T-cell (primary cell): ENCODE results near the gene CTDSPL. TPM values are rescaled to one million over a fixed set of nuclear protein-coding genes. Genes with fewer than 3 reads are reported as not detected.

ENCODE experiments used
- ATAC-seq, 4 experiments: fragments of 200-7000 bp in 3 of 4; fragments of 150-1000 bp in 1 of 4; cut with Tn5 transposase; replicated peaks in 1 of 4; 1 replicate in 3 of 4; 2 replicates in 1 of 4; pipeline ENCODE4 v1.10.0; 2021; ENCODE audit warnings: moderate library complexity in 3 of 4, mild to moderate bottlenecking in 2 of 4, moderate number of reproducible peaks in 1 of 4
- CTCF ChIA-PET, 2 donors: fragments of 300-600 bp; sonication (Branson Sonifier 250); formaldehyde crosslinking; loops; one replicate each; lab custom pipeline; 2022; ENCODE audit warnings: antibody characterized with exemption in 2 of 2; lab: Charles Lee
- POLR2A ChIA-PET, 2 donors: fragments of 300-600 bp; sonication (Branson Sonifier 250); formaldehyde crosslinking; loops; one replicate each; lab custom pipeline; 2022; ENCODE audit warnings: antibody characterized with exemption in 2 of 2; lab: Charles Lee
- DNase-seq, 35 experiments: peaks; one replicate each; pipeline versions ENCODE4 v3.0.0 to v3.0.0-alpha.2; 2013 to 2023
- H3K27ac ChIP-seq: one replicate; pipeline ENCODE4 v1.5.1; 2013; ENCODE audit warnings: low read length
- H3K27me3 ChIP-seq, 2 experiments: replicated peaks in 1 of 2; 1 replicate in 1 of 2; 2 replicates in 1 of 2; pipeline versions ENCODE4 v1.6.1 to v1.7.0; 2013; ENCODE audit warnings: low read length in 1 of 2, mixed read lengths in 1 of 2; ENCODE audit not compliant: control insufficient read depth in 2 of 2, insufficient read depth in 2 of 2; ENCODE audit errors: extremely low read depth in 1 of 2
- H3K36me3 ChIP-seq, 2 donors: 1 replicate in 1 of 2; 2 replicates in 1 of 2; pipeline versions ENCODE4 v1.6.1 to v1.7.0; 2013; ENCODE audit warnings: low read length in 1 of 2; ENCODE audit not compliant: control insufficient read depth in 2 of 2, insufficient read depth in 1 of 2; ENCODE audit errors: extremely low read depth in 1 of 2
- H3K4me1 ChIP-seq, 2 experiments: 1 replicate in 1 of 2; 2 replicates in 1 of 2; pipeline versions ENCODE4 v1.6.1 to v1.7.0; 2013; ENCODE audit warnings: low read length in 2 of 2, mixed read lengths in 1 of 2; ENCODE audit not compliant: insufficient read depth in 2 of 2, control insufficient read depth in 1 of 2; ENCODE audit errors: extremely low read depth in 1 of 2
- H3K4me3 ChIP-seq, 2 donors: 1 replicate in 1 of 2; 2 replicates in 1 of 2; pipeline versions ENCODE4 v1.5.1 to v1.7.0; 2013; ENCODE audit warnings: mild to moderate bottlenecking in 2 of 2, low read length in 1 of 2, moderate library complexity in 1 of 2; ENCODE audit not compliant: control insufficient read depth in 1 of 2; ENCODE audit errors: extremely low read depth in 1 of 2
- H3K9me3 ChIP-seq: 2 replicates; pipeline ENCODE4 v1.7.0; 2013
- H3K27ac Mint-ChIP-seq, 2 donors: one replicate each; pipeline ENCODE4 v1.8.0; 2020 to 2021; ENCODE audit warnings: mild to moderate bottlenecking in 2 of 2, mixed read lengths in 2 of 2
- H3K27me3 Mint-ChIP-seq, 2 donors: one replicate each; pipeline ENCODE4 v1.8.0; 2021 to 2022; ENCODE audit warnings: mixed read lengths in 2 of 2
- H3K36me3 Mint-ChIP-seq: one replicate; pipeline ENCODE4 v1.8.0; 2021; ENCODE audit warnings: mixed read lengths
- H3K4me1 Mint-ChIP-seq, 3 donors: one replicate each; pipeline ENCODE4 v1.8.0; 2020 to 2022; ENCODE audit warnings: mixed read lengths in 3 of 3, mild to moderate bottlenecking in 1 of 3
- H3K4me3 Mint-ChIP-seq, 3 donors: one replicate each; pipeline ENCODE4 v1.8.0; 2020 to 2022; ENCODE audit warnings: mild to moderate bottlenecking in 3 of 3, mixed read lengths in 3 of 3, moderate library complexity in 3 of 3
- H3K9me3 Mint-ChIP-seq, 3 donors: one replicate each; pipeline ENCODE4 v1.8.0; 2020 to 2022; ENCODE audit warnings: mixed read lengths in 3 of 3
- WGBS: methylation state at CpG from one replicate; pipeline ENCODE4 v1.1.5; 2013; ENCODE audit warnings: missing lambda C conversion rate; ENCODE audit not compliant: insufficient coverage; 5-methylcytosine and 5-hydroxymethylcytosine counted together
- total RNA-seq, 35 experiments: library from RNA in 6 of 35; stranded (reverse) in 6 of 35; fragments of 120-200 nt in 1 of 35; gene quantifications; one replicate each; pipeline versions ENCODE4 v1.2.1 to v1.2.4 and lab custom pipeline; 2013 to 2026

Gene CTDSPL
- total RNA-seq, 5 donors from 2014 or later (not counting 1 experiment from before 2014, with no cell fraction given), result 0.54 to 2.5 (median 2.0) TPM

DNA sequence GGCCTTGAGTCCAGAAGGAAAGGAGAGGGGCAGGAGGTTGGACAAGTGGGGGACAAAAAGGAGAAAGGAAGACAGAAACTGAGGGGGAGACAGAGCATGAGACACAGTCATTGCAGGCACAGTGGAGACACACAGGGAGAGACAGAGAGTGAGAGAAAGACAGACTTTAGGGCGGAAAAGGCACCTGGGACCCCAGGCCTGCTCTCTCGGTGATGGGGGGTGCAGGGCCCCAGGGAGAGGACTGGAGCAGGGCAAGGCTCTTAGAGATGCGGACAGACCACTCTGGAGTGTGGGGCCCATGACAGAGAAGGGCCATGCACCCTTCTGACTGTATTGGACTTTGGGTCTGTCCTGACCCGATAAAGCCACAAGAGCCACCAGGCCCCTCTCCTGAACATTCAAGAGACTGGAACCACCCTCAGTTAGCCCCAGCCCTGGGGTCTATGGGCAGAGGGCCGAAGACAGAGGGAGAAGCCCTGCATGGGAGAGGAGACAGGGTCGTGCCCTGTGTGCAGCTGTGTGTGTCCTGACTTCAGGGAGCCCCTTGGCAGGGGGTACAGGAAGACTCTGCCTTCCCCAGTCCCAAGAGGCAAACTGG, 155.3 kb downstream of the CTDSPL start:
- Histone ChIP-seq H3K4me1 (peaks cover 0 to 6% of the 10 kb centered on the region in 2 experiments), H3K27me3 (peaks cover 0 to 3% of the 10 kb centered on the region in 2 experiments), H3K9me3 (no peaks in the 10 kb centered on the region), H3K27ac (no peak overlapping the region), H3K36me3 (peaks cover 0 to 54% of the 10 kb centered on the region in 2 donors), H3K4me3 (no peak overlapping the region)
- POLR2A ChIA-PET, result no interaction called here
- CTCF ChIA-PET, result no interaction called here
- peak overlapping the region in 1 of 2 donors; percentile 6 for H3K27ac Mint-ChIP-seq
- peaks cover 5 to 12% (median 11%) of the 10 kb centered on the region in 3 donors for H3K4me1 Mint-ChIP-seq
- WGBS, result 100% methylated on average over 3 of the region's 6 CpGs
- H3K27me3 Mint-ChIP-seq, result no peaks in the 10 kb centered on the region
- H3K9me3 Mint-ChIP-seq, result no peaks in the 10 kb centered on the region
- ATAC-seq, result no peak
- H3K36me3 Mint-ChIP-seq, result peaks cover 60% of the 10 kb centered on the region
- DNase-seq, result no peak
- no peak overlapping the region for H3K4me3 Mint-ChIP-seq

DNA sequence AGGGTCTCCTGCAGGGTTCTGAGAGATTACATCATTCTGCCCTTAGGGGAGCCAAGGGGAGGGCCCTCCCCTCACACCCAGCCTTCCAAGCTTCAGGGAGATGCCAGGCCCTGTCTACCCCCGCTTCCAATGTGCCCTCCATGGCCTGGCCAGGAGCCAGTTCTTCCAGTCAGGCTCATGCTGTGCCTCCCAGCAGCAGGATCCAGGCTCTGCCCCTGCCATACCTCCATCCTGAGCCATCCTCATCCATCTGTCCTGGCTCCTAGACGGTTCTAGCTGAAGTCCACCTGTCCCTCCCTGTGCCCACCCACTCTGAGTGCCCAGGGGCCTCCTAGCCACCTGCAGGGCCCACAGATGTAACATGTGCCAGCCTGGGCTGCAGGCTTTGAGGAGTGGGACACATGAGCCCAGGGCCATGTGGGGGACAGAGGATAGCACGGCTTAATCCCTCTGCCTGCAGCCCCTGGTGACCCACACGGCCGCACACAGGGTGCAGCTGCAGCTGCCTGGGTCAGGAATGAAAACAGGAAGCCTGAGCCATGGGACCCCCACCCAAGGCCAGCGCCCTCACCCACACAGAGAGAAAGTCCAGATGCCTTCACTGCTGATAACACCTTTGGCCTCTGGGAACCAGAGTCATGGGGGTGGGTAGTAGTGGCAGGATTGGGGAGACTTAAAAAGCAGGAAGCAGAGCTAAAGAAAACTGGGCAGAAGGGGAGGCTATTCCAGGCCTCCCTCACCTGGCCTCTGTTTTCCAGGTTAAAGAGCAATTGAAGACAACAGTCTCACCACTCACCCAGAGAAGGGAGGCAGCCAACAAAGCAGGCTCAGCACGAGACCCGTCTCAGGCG, 156.0 kb downstream of the CTDSPL start:
- WGBS, result 86% methylated on average over 6 of the region's 9 CpGs
- DNase-seq, result no peak
- no peak overlapping the region for H3K4me3 ChIP-seq
- Mint-ChIP-seq H3K4me3 (no peak overlapping the region), H3K27me3 (no peaks in the 10 kb centered on the region), H3K9me3 (no peaks in the 10 kb centered on the region), H3K36me3 (peaks cover 60% of the 10 kb centered on the region), H3K4me1 (peaks cover 8 to 19% (median 18%) of the 10 kb centered on the region in 3 donors), H3K27ac (peak overlapping the region in 1 of 2 donors; percentile 48)
- H3K9me3 ChIP-seq, result no peaks in the 10 kb centered on the region
- H3K27ac ChIP-seq, result no peak overlapping the region
- ChIA-PET POLR2A (no interaction called here), CTCF (interaction anchor here in 1 of 2 donors (0.6 kb wide), 1 partner anchor 37 kb away, joined by 3 read pairs; no protein-coding TSS in a partner anchor)
- peaks cover 0 to 3% of the 10 kb centered on the region in 2 experiments for H3K27me3 ChIP-seq
- H3K36me3 ChIP-seq, result peaks cover 0 to 54% of the 10 kb centered on the region in 2 donors
- peaks cover 0 to 14% of the 10 kb centered on the region in 2 experiments for H3K4me1 ChIP-seq
- no peak for ATAC-seq

DNA sequence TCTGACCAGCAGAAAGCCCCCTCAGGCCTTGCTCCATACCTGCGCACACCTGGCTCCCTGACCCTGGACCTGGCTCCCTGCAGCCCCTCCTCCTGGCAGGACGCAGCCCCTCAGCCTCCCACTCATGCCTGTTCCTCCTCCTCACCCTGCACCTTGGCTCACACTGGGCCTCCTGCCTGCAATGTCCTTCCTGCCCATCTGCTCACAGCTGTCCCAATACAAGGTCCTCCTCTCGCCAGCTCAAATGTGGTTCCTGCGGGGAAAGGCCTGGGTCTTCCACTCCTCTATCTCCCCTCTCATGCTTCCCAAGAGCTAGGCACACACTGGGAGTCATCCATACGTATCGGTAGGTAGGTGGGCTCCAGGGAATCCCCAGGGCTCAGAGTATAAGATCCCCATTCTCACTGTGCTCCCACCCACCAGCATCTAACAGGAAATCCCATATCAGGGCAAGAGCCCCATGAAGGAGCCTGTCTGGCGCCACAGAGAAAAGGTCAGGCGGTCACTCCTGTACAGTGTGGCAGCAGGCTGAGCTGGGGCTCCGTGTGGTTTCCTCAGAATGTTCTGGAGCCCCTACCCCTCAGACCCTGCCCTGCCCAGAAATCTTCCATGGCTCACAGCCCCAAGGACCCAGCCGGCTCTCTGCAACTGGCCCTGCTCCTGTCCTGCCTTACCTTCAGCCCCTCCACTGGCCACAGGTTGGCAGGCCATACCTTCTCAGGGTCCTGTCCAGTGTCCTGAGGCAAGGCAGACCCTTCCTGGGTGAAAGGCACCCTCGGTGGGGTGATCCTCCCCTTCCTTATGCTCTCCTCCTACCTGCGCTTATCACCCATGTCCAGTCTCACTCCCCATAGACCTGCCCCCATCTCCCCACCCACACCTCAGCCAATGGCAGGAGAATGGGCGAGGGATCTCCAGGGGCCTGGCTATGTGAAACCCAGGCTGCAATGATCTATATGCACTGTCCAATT, 156.9 kb downstream of the CTDSPL start:
- WGBS, result 90% methylated on average over 11 of the region's 13 CpGs
- H3K4me3 ChIP-seq, result no peak overlapping the region
- POLR2A ChIA-PET, result no interaction called here
- no peaks in the 10 kb centered on the region for H3K9me3 ChIP-seq
- no peak overlapping the region for H3K4me3 Mint-ChIP-seq
- peaks cover 16 to 26% (median 24%) of the 10 kb centered on the region in 3 donors for H3K4me1 Mint-ChIP-seq
- CTCF ChIA-PET, result no interaction called here
- no peaks in the 10 kb centered on the region for H3K27me3 Mint-ChIP-seq
- H3K36me3 Mint-ChIP-seq, result peaks cover 60% of the 10 kb centered on the region
- H3K4me1 ChIP-seq, result peaks cover 3 to 21% of the 10 kb centered on the region in 2 experiments
- H3K27ac ChIP-seq, result no peak overlapping the region
- H3K36me3 ChIP-seq, result peaks cover 0 to 54% of the 10 kb centered on the region in 2 donors
- no peaks in the 10 kb centered on the region for H3K9me3 Mint-ChIP-seq
- peaks cover 0 to 3% of the 10 kb centered on the region in 2 experiments for H3K27me3 ChIP-seq
- DNase-seq, result no peak
- no peak for ATAC-seq
- H3K27ac Mint-ChIP-seq, result peak overlapping the region in 1 of 2 donors; percentile 16

DNA sequence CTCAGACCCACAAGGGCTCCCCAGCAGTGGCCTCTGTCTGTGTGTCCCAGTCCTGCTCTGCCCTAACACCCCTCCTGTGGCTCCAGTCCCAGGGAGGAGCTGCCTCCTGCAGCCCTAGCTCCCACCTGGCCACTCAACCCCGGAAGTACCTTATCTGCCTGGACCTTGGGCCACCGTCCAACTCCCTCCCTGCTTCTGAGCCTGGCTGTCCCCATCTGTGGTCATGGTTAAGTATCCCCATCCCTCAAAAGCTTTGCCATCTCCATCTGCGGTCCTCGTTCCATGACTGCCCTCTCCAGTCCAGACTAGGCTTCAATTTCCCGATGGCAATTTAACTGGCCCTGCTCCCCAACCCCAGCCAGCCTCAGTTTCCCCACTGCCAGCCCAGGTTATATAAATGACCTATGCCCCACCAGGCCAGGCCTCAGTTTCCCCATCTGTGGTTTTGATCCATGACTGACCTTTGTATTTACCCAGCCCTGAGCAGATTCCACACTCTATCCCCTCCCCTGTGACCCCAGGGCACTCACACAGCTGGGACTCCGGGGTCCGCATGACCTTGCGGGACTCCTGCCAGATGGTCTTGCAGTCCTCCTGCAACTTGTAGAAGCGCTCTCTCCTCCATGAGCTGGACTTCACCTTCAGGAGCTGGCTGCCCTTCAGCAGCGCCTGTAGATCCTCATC, 158.1 kb downstream of the CTDSPL start:
- Mint-ChIP-seq H3K4me3 (no peak overlapping the region), H3K27ac (peak overlapping the region in 1 of 2 donors; percentile 40), H3K9me3 (no peaks in the 10 kb centered on the region), H3K36me3 (peaks cover 52% of the 10 kb centered on the region), H3K27me3 (no peaks in the 10 kb centered on the region), H3K4me1 (peaks cover 21 to 30% (median 27%) of the 10 kb centered on the region in 3 donors)
- DNase-seq (no peak), ATAC-seq (no peak)
- ChIA-PET POLR2A (no interaction called here), CTCF (interaction anchor here (1.4 to 1.7 kb wide), 2 partner anchors 16 to 23 kb away, joined by 4 to 6 read pairs; no protein-coding TSS in a partner anchor)
- Histone ChIP-seq H3K9me3 (no peaks in the 10 kb centered on the region), H3K4me3 (no peak overlapping the region), H3K36me3 (peaks cover 0 to 53% of the 10 kb centered on the region in 2 donors), H3K4me1 (peaks cover 6 to 28% of the 10 kb centered on the region in 2 experiments), H3K27me3 (peaks cover 0 to 3% of the 10 kb centered on the region in 2 experiments), H3K27ac (no peak overlapping the region)
- WGBS, result 93% methylated on average over 10 of the region's 10 CpGs

DNA sequence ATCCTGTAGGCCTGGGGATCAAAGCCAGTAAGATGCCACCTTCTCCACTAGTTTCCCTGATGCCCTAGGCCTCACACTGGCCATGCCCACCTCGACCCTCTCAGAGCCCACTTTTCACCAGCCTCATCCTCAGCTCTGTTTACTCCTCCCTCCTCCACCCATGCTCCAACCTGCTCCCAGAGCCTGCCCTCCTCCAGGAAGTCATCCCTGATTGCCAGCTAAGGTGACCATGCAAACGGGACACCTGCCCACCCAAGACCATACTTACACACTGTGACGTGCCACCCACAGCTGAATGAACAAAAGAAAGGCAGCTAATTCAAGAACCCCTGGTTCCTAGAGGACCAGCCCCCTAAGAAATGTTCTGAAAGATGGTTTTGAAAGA, 158.7 kb downstream of the CTDSPL start:
- H3K9me3 Mint-ChIP-seq, result no peaks in the 10 kb centered on the region
- no peak for DNase-seq
- H3K36me3 ChIP-seq, result peaks cover 0 to 47% of the 10 kb centered on the region in 2 donors
- H3K27me3 Mint-ChIP-seq, result no peaks in the 10 kb centered on the region
- H3K4me1 Mint-ChIP-seq, result peaks cover 22 to 34% (median 31%) of the 10 kb centered on the region in 3 donors
- H3K27me3 ChIP-seq, result peaks cover 0 to 3% of the 10 kb centered on the region in 2 experiments
- no peak for ATAC-seq
- ChIA-PET POLR2A (no interaction called here), CTCF (interaction anchor here (1.4 to 1.7 kb wide), 2 partner anchors 17 to 23 kb away, joined by 4 to 6 read pairs; no protein-coding TSS in a partner anchor)
- no peak overlapping the region for H3K27ac ChIP-seq
- no peak overlapping the region for H3K4me3 ChIP-seq
- H3K4me1 ChIP-seq, result peaks cover 6 to 31% of the 10 kb centered on the region in 2 experiments
- peak overlapping the region in 1 of 2 donors; percentile 53 for H3K27ac Mint-ChIP-seq
- no peaks in the 10 kb centered on the region for H3K9me3 ChIP-seq
- WGBS, result 69% methylated on average over 2 of the region's 3 CpGs
- H3K36me3 Mint-ChIP-seq, result peaks cover 47% of the 10 kb centered on the region
- no peak overlapping the region for H3K4me3 Mint-ChIP-seq
